ENCODE results near the gene ANKRD35.

Gene ANKRD35

GRCh38 chr1:145857170-145857569, 28.5 kb downstream of the ANKRD35 start:
- Histone ChIP-seq H3K4me3 (peak overlapping the region; percentile 97), H3K27ac (peak overlapping the region; percentile 91 to 98)
- no peak for DNase-seq (ENCODE audit: low spot score)
- TF ChIP-seq, protein P1, sequence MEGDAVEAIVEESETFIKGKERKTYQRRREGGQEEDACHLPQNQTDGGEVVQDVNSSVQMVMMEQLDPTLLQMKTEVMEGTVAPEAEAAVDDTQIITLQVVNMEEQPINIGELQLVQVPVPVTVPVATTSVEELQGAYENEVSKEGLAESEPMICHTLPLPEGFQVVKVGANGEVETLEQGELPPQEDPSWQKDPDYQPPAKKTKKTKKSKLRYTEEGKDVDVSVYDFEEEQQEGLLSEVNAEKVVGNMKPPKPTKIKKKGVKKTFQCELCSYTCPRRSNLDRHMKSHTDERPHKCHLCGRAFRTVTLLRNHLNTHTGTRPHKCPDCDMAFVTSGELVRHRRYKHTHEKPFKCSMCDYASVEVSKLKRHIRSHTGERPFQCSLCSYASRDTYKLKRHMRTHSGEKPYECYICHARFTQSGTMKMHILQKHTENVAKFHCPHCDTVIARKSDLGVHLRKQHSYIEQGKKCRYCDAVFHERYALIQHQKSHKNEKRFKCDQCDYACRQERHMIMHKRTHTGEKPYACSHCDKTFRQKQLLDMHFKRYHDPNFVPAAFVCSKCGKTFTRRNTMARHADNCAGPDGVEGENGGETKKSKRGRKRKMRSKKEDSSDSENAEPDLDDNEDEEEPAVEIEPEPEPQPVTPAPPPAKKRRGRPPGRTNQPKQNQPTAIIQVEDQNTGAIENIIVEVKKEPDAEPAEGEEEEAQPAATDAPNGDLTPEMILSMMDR (IDR thresholded peaks at IDR 0.05) = no peak

- Histone ChIP-seq H3K27ac (no peak overlapping the region), H3K4me3 (no peak overlapping the region)
- DNase-seq (ENCODE audit: low spot score) = no peak
- TF ChIP-seq, protein P1 (IDR thresholded peaks at IDR 0.05) = no peak
Measured at GRCh38 chr1:145855426-145855948, 30.2 kb downstream of the ANKRD35 start.

DNA sequence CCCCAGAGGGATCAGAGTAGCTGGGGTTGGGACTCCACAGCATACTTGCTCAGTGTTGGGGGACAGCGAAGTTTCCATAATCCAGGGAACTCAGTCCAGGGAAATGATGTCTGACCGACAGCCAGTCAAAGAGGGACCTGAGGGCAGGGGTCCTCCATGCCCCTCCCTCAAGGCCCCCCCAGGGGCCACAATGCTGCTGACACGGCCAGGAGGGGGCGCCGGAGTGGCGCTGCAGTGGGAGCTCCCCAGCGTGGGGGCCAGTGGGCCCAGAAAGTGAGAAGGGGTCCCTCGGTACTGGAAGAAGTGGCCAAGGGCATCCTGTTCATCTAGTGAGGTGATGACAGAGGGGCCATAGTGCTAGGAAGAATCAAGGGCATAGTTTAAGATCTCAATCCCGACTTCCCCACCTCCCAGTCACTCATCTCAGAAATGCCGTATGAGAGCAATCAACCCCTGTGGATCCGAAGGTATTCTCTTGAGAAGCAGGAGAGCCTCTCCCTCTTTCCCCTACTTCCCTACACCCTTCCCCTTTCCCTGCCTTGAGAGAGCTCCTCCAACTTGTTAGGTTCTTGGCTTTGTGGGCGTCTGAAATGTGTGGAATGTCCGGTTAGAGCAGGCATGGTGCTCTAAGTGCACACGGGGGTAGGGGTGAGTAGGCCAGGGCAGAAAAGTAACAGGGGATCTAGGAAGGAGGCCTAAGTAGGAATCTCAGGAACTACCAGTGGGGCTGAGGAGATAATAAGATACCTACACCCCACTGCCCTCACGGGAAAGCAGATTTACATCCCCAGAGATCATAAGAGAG, 36.1 kb downstream of the ANKRD35 start:
- H3K4me3 ChIP-seq = no peak overlapping the region
- H3K27ac ChIP-seq = peak overlapping the region in 1 of 2 donors; percentile 78
- TF ChIP-seq, protein P1 (IDR thresholded peaks at IDR 0.05) = no peak
- DNase-seq (ENCODE audit: low spot score) = no peak

- no peak for DNase-seq (ENCODE audit: low spot score)
Measured at GRCh38 chr1:145847827-145848226, 37.8 kb downstream of the ANKRD35 start.

GRCh38 chr1:145846201-145846612, 39.5 kb downstream of the ANKRD35 start:
- TF ChIP-seq, protein P1 (IDR thresholded peaks at IDR 0.05) = peak; percentile 62
- peak overlapping the region; percentile 67 to 84 for H3K27ac ChIP-seq
- no peak for DNase-seq (ENCODE audit: low spot score)
- peak overlapping the region; percentile 69 for H3K4me3 ChIP-seq

More at GRCh38 chr1:145847827-145848226, 37.8 kb downstream of the ANKRD35 start:
- TF ChIP-seq, protein P1 (IDR thresholded peaks at IDR 0.05) = no peak
- Histone ChIP-seq H3K27ac (no peak overlapping the region), H3K4me3 (no peak overlapping the region)

- TF ChIP-seq, protein P1 (IDR thresholded peaks at IDR 0.05) = peak; percentile 85
- Histone ChIP-seq H3K27ac (peak within 1 kb of the TSS; percentile 67 to 84), H3K4me3 (peak within 1 kb of the TSS; percentile 69)
- DNase-seq (ENCODE audit: low spot score) = peak; percentile 87
Measured at GRCh38 chr1:145845514-145846161, 40.0 kb downstream of the ANKRD35 start, which contains the start of gene NUDT17. NUDT17 (plus strand) TSS chr1:145845630; CDS start chr1:145845641, 11 bp downstream.
